ES-I3 (cell line): ENCODE results near the gene SIGLECL1.
A peak's percentile ranks its signal among the peaks of the same experiment; 100 is the strongest.

Experiments used
- H3K36me3 ChIP-seq: 2 replicates; pipeline ENCODE4 v1.6.1; 2013; ENCODE audit warnings: mild to moderate bottlenecking, low read length, control low read depth, moderate library complexity; ENCODE audit not compliant: insufficient read depth
- H3K4me1 ChIP-seq: 2 replicates; pipeline ENCODE4 v1.6.1; 2013; ENCODE audit warnings: mild to moderate bottlenecking, control low read depth, low read length; ENCODE audit not compliant: insufficient read depth
- H3K9ac ChIP-seq: 2 replicates; pipeline ENCODE4 v1.6.1; 2013; ENCODE audit warnings: low read depth, mild to moderate bottlenecking, low read length, moderate library complexity
- H3K9me3 ChIP-seq: 2 replicates; pipeline ENCODE4 v1.6.1; 2013; ENCODE audit warnings: mild to moderate bottlenecking, low read length, moderate library complexity; ENCODE audit not compliant: control insufficient read depth, insufficient read depth

Gene SIGLECL1

DNA sequence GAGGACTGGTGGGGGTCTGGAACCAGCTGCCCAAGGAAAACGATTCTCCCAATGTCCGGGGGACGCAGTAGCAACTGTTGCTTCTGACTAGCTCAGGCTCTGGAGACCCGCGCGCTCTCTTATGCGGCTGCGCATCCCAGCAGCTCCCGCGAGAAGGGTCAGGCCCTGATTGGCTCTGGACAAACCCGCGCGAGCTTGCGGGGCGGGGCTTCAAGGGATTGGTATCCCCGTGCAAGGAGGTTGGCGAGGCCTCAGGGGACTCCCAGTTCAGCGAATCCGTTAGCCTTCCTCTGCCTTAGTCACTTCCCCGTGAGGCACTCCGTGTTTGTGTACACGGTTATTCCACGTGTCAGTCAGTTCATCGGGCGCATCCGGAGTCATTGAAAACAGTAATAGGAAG, 20.2 kb downstream of the SIGLECL1 start:
- H3K36me3 ChIP-seq = no peaks in the 10 kb centered on the region; the same call in 1 of the 2 replicates
- H3K4me1 ChIP-seq = peaks cover 10% of the 10 kb centered on the region; the same call in 1 of the 2 replicates
- H3K9me3 ChIP-seq = no peaks in the 10 kb centered on the region
- H3K9ac ChIP-seq = no peak overlapping the region

DNA sequence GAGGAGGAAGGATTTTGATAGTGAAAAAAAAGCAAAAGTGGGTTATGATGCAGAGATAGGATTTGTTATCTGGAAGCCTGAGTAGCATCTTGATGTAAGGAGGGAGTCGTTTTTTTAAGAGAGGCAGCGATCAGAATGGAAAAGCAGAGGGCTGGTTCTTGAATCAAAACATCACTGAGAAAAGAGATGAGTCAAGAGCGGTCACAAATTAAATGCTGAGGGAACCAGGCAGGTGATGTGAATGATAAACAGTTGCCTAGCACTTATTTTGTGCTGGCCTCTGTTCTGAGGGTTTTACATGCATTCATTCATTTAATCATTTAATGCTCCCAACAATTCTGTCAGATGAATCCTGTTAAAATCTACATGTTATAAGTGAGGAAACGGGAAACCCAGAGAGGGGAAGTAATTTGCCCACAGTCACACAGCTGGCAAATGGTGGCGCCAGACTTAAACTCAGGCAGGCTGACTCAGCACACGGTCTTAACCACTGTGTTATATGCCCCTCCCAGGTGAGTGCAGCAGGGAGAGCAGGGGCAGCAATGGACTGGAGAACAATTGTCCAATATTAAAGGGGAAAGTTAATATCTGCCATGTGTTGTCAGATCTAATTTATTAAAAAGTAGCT, 21.4 kb downstream of the SIGLECL1 start:
- H3K9ac ChIP-seq = no peak overlapping the region
- peaks cover 10% of the 10 kb centered on the region; the same call in 1 of the 2 replicates for H3K4me1 ChIP-seq
- H3K36me3 ChIP-seq = no peaks in the 10 kb centered on the region
- no peaks in the 10 kb centered on the region for H3K9me3 ChIP-seq

DNA sequence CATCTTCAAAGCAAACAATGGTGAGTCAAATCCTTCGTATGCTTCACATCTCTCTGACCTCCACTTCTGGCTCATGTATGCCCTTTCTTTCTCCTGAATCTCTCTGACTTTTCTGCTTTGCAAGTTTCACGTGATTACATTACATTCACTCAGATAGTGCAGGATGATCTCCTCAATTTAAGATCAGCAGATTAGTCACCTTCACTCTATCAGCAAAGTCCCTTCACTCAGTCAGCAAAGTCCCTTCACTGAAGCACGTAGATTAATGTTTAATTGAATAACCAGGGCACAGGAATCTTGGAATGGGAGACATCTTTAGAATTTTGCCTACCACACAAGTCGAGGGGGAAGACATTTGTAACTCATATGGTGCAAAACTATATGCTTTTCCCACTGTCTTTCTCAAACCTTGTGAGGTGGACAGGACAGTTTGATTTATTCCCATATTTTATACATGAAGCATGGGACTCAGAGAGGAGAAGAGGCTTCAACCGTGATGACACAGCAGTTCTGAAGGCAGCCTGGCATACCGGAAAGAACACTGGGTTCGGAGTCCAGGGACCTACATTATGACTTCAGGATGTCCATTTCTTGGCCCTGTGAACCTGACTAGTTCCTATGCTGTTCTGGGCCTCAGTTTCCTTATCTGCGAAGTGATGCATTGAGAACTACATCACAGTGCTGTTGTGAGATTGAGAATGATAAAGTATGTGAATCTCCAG, 23.3 kb downstream of the SIGLECL1 start:
- H3K36me3 ChIP-seq = no peaks in the 10 kb centered on the region
- H3K4me1 ChIP-seq = peaks cover 10% of the 10 kb centered on the region; the same call in 1 of the 2 replicates
- no peaks in the 10 kb centered on the region for H3K9me3 ChIP-seq
- no peak overlapping the region for H3K9ac ChIP-seq

DNA sequence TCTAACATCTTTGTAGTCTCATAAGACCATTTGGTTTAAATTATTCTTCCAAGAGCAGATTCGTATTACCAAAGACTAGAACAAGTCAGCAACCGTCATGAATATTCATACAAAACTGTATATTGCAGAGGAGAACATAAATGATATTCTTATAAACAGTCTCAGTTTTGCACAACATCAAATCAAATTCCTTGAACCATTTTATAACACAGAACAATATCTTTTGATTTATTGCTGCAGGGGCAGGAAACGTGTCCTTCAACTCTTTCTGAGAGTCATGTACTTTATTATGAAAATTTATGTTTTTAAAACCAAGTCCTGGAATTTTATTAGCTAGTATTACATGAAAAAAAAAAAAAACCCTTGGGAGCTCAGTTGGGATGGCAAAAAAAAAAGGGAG, 26.2 kb downstream of the SIGLECL1 start:
- peaks cover 10% of the 10 kb centered on the region; the same call in 1 of the 2 replicates for H3K9me3 ChIP-seq
- H3K36me3 ChIP-seq = no peaks in the 10 kb centered on the region; the same call in 1 of the 2 replicates
- H3K4me1 ChIP-seq = peaks cover 2% of the 10 kb centered on the region; the same call in 1 of the 2 replicates
- no peak overlapping the region for H3K9ac ChIP-seq

DNA sequence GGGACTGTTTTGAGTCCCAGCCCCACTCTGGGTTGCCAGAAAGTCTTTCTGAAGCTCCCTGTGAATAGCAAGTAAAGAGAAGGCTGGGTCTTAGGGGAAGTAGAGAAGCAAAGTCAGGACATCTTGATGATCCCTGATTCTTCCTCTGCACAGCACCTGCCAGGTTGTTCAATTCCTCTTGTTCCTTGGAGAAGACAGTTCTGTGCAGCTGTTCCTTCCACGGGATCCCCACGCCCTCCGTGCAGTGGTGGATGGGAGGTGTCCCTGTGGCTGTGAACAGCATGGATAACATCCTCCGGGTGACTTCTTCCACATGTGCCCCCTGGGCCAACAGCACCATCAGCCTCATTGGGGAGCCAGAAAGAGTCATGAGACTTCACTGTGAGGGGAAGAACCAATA, 31.5 kb downstream of the SIGLECL1 start:
- Histone ChIP-seq H3K36me3 (no peaks in the 10 kb centered on the region; the same call in 1 of the 2 replicates), H3K9ac (no peak overlapping the region), H3K9me3 (peaks cover 10% of the 10 kb centered on the region; the same call in 1 of the 2 replicates), H3K4me1 (no peaks in the 10 kb centered on the region)

DNA sequence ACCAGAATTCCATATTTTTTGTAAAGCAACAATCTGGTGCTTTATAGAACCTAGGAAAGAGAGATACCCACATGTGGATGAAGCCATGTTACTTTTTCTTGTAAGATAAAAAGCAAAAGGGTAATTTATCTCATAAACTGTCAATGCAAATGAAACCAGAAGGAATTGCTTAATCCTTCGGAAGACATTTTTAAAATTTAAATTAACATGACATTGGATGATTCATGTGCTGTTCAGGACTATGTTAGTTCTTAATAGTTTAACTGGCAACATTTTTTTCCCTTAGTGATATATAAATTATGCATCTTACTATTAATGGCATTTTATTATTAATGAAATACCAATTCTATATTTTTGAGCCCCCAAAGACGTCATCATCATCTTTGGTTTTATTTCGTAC, 34.8 kb downstream of the SIGLECL1 start:
- H3K4me1 ChIP-seq = no peaks in the 10 kb centered on the region
- no peak overlapping the region for H3K9ac ChIP-seq
- peaks cover 10% of the 10 kb centered on the region; the same call in 1 of the 2 replicates for H3K9me3 ChIP-seq
- H3K36me3 ChIP-seq = no peaks in the 10 kb centered on the region; the same call in 1 of the 2 replicates

DNA sequence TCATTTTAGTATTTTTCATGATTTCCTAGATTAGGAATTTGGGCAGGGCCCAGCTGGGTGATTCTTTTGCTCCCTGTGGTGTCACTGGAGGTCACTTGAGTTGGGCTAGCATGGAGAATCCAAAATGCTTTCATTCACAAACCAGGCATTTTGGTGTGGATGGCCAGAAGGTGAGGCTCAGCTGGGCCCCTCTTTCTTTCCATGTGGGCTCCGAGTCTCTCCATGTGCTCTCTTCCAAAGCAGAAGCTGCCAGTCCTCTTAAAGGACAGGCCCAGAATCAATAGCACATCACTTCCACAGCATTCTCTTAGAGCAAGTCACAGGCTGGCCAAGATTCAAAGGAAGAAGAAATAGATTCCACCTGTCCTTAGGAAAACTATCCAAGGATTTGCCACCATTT, 38.8 kb downstream of the SIGLECL1 start:
- Histone ChIP-seq H3K36me3 (no peaks in the 10 kb centered on the region), H3K4me1 (peaks cover 15% of the 10 kb centered on the region), H3K9me3 (no peaks in the 10 kb centered on the region; the same call in 1 of the 2 replicates), H3K9ac (no peak overlapping the region)

DNA sequence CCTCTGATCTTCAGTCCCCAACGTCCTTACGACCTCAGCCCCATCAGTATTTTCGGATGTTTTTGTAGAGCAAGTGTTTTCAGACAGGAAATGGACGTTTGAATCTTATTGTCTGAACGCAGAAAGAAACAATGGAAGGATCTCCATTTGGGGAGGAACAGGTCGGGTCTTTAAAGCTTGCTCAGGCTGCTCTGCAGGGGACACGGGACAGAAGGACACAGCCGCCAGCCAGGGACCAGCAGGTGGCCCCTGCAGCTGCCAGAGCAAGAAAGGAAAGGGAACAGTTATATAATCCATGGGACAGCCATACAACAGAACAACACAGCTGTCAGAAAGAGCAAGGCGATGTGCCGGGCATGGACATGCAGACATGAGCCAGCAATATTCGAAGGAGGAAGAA, 42.1 kb downstream of the SIGLECL1 start:
- Histone ChIP-seq H3K9ac (peak overlapping the region; percentile 35), H3K36me3 (no peaks in the 10 kb centered on the region), H3K9me3 (no peaks in the 10 kb centered on the region; the same call in 1 of the 2 replicates), H3K4me1 (peaks cover 30% of the 10 kb centered on the region)

DNA sequence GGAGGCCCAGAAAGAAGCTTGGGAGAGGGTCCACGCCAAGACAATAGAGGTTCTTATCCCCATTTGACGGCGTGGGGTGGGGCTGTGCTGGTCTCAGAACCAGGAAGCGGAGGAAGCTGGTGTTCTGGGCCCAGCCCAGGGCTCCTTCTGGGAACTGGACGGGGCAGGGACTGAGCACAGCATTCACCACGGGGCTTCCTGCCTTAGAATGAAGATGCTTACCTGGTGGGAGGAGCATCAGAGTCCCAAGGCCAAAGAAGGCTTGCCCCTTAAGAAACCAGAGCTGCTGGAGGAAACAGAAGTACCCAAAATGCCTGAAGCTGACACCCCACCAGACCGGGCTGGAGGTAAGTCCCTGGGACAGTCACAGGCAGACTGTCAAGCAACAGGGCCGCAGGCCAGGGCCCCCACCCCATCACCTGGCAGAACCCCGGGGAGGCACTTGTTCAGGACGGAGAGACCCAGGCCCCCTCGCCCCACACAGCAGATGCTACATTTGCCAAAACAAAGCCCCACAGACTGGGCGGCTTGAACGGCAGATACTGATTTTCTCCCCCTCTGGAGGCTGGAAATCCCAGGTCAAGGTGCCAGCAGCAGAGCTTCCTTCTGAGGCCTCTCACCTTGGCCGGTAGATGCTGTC, 42.8 kb downstream of the SIGLECL1 start:
- Histone ChIP-seq H3K9me3 (no peaks in the 10 kb centered on the region; the same call in 1 of the 2 replicates), H3K9ac (peak overlapping the region; percentile 35), H3K36me3 (no peaks in the 10 kb centered on the region), H3K4me1 (peaks cover 30% of the 10 kb centered on the region)

DNA sequence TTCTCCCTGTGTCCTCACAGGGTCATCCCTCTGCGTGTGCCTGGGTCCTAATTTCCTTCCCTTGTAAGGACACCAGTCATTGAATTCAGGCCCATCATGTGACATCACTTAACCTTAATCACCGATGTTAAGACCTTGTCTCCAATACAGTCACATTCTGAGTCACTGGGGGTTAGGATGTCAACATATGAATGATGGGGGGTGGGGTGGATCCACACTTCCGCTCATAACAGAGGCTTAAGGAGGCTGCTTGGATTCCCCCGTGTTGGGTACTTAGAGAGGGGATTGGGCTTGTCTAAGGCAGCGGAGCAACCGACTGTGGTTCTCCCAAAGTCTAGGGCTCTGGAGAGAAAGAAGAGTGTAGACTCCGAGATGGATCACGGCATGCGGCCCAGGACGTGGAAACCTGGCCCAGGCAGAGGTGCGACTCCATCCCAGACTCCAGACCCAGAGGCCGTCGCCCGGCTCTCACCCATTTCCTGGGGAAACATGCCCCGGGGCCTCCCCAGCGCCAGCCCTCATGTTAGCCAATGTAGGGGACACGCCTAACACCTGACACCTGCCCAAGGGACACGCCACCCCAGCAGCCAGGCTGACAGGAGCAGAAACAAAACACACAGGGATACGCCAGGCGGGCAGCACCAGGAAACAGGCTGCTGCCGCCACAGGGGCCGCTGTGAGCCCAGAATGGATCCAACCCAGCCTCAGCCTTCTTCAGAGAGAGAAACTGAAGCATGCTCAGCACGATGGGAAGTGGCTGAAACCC, 43.5 kb downstream of the SIGLECL1 start:
- H3K4me1 ChIP-seq = peaks cover 30% of the 10 kb centered on the region
- H3K9ac ChIP-seq = peak overlapping the region; percentile 35
- H3K36me3 ChIP-seq = no peaks in the 10 kb centered on the region
- H3K9me3 ChIP-seq = no peaks in the 10 kb centered on the region; the same call in 1 of the 2 replicates

DNA sequence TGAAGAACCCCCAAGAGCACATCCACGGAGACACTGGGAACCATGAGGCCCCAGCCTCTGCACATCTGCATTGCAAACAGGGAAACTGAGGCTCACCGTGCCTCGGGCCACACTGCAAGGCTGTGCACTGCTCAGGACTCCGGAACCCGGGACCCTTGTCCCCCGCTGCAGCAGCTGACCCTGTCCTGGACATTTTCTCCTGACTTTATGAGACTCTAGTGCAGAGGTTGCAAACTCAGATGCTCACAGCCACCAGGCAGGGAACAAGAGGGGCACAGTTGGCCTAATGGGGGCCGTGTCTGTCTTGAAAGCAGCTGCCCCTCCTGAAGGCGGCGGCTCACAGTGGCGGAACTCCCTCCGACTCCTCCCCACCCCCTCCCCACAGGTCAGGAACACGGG, 44.1 kb downstream of the SIGLECL1 start:
- no peaks in the 10 kb centered on the region; the same call in 1 of the 2 replicates for H3K9me3 ChIP-seq
- H3K9ac ChIP-seq = peak overlapping the region; percentile 35
- no peaks in the 10 kb centered on the region for H3K36me3 ChIP-seq
- H3K4me1 ChIP-seq = peaks cover 30% of the 10 kb centered on the region

DNA sequence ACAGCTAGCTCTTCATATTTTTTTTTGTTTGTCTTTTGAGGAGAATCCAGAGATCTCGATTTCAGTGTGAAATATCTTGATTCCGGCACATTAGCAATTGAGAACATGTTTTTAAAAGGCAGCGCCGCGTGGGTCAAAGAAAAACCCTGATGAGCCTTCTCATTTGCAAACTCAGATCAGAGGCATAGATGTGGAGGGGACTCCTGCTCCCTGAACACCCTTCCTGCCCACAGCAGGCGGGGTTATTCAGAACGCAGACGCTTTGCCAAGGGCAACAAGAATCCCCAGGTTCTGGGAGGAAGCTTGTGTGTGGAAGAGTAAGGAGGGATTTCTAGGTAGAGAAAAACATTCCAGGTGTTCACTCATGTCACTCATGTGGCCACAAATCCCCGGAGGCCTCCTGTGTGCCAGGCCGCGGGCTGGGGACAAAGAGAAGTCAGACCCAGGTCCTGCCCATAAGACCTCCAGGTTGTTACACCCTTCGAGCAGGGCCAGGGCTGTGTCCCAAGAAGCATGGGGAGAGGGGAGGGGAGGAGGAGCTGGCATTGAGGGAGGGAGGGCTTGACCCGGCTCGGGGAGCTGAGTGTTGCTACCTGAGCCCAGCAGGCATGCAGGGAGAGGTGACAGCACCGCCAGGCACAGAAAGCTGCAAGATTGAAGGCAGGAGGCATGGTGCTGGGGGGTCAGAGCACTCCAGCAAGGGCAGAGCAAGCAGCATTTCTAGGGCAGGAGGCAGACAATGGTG, 44.7 kb downstream of the SIGLECL1 start:
- peak overlapping the region; percentile 35 for H3K9ac ChIP-seq
- H3K9me3 ChIP-seq = no peaks in the 10 kb centered on the region; the same call in 1 of the 2 replicates
- peaks cover 30% of the 10 kb centered on the region for H3K4me1 ChIP-seq

DNA sequence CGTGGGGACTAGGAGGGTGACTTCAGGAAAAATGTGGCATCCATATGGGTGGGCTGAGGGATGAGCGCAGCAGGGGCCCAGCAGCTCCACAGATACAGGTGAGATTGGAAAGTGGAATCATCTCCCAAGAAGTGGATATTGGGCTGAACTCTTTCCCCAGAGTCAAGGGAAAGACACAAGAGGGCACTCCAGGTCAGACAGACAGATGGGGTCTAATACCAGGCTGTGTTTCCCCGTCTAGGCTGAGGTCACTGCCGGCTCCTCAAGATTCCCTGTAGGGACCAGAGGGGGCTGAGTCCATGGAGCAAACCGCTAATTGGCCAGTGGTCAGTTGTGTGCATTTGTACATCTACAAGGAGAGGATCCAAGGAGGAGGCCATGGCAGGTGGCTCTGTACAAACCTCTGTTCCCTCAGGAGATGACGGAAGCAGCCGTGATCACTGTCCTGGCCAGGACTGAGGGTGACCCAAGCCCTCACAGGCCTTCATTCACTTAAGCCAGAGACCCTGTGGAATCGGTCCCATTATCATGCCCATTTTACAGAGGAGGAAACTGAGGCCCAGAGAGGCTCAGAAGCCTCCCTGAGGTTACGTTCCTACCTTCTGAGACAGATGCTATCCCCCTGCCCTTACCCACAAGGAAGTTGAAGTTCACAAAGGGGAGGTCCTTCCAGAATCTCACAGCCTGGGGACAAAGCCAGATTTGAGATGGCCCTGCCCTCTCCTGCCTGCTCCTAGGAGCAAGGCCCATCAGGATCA, 45.6 kb downstream of the SIGLECL1 start:
- no peak overlapping the region for H3K9ac ChIP-seq

More for the DNA sequence above, 44.7 kb downstream of the SIGLECL1 start:
- H3K36me3 ChIP-seq = no peaks in the 10 kb centered on the region

More for the DNA sequence above, 45.6 kb downstream of the SIGLECL1 start:
- no peaks in the 10 kb centered on the region for H3K36me3 ChIP-seq
- H3K4me1 ChIP-seq = peaks cover 30% of the 10 kb centered on the region
- H3K9me3 ChIP-seq = no peaks in the 10 kb centered on the region; the same call in 1 of the 2 replicates
